Measurements from ENCODE around the gene ATRN. TPM values are rescaled to one million over a fixed set of nuclear protein-coding genes. Genes with fewer than 3 reads are reported as not detected.
"Not testable (repeated sequence)": the region's sequence is repeated elsewhere in the genome, so short reads cannot be mapped to it uniquely, and the experiment has no call there.

Gene ATRN
- polyA plus RNA-seq, 1 donor from 2014 or later, result 27.5 TPM

DNA sequence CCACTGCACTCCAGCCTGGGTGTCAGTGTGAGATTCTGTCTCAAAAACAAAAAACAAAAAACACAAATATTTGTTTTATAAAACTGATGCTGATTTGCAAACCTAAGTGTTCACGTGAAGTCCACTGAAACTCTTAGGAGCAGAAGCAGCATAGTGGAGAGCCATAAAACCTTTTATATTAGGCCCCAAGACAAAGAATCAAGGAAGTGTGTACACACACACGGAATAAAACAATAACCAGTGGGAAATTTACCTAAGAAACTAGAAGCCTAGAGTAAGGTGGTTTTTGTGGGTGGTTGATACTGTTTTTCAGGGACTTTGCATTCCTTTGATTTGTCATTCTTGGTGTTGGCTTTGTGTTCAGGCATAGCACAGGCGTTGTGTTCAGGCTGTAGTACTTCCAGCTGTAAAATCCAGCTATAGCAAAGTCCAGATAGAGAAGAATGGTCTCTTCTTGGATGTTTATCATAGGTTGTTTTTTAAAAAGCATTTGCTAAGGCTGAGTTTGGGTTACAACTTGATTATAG, 61.3 kb downstream of the ATRN start:
- Histone ChIP-seq H3K27me3 (ENCODE audit: insufficient read depth, low read depth, low read length) (no peaks in the 10 kb centered on the region), H3F3A (ENCODE audit: insufficient read depth, low read length, poor library complexity, severe bottlenecking) (no peaks in the 10 kb centered on the region), H3K4me2 (ENCODE audit: low read length) (no peak overlapping the region), H3K4me3 (ENCODE audit: low read length) (no peak overlapping the region), H2AFZ (ENCODE audit: low read depth, low read length) (no peak overlapping the region), H3K9ac (ENCODE audit: low read length) (no peak overlapping the region), H3K79me2 (replicated peaks; ENCODE audit: insufficient read depth, low read length) (no peaks in the 10 kb centered on the region), H3K9me2 (ENCODE audit: insufficient read depth, low read length) (no peaks in the 10 kb centered on the region), H3K36me3 (ENCODE audit: insufficient read depth, low read length) (no peaks in the 10 kb centered on the region), H4K20me1 (ENCODE audit: insufficient read depth) (no peaks in the 10 kb centered on the region), H3K9me3 (ENCODE audit: low read length) (no peaks in the 10 kb centered on the region), H3K27ac (ENCODE audit: low read length) (no peak overlapping the region)
- TF ChIP-seq EP300 (conservative IDR thresholded peaks at IDR 0.05; ENCODE audit: poor library complexity, severe bottlenecking), result no peak
- TF ChIP-seq TAF1 (IDR thresholded peaks at IDR 0.05; ENCODE audit: low read depth), result no peak
- TF ChIP-seq RAD21 (conservative IDR thresholded peaks at IDR 0.05), result no peak
- TF ChIP-seq MXI1 (conservative IDR thresholded peaks at IDR 0.05; ENCODE audit: poor library complexity, severe bottlenecking), result no peak
- no peak for TF ChIP-seq SMC3 (conservative IDR thresholded peaks at IDR 0.05; ENCODE audit: poor library complexity)

DNA sequence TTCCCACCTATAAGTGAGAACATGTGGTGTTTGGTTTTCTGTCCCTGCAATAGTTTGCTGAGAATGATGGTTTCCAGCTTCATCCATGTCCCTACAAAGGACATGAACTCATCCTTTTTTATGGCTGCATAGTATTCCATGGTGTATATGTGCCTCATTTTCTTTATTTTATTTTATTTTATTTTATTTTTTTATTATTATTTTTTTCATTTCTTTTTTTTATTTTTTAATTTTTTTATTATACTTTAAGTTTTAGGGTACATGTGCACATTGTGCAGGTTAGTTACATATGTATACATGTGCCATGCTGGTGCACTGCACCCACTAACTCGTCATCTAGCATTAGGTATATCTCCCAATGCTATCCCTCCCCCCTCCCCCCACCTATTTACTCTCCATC, 66.9 kb downstream of the ATRN start:
- not testable (repeated sequence) for H3F3A ChIP-seq (ENCODE audit: insufficient read depth, low read length, poor library complexity, severe bottlenecking); H2AFZ ChIP-seq (ENCODE audit: low read depth, low read length); H3K27me3 ChIP-seq (ENCODE audit: insufficient read depth, low read depth, low read length); H4K20me1 ChIP-seq (ENCODE audit: insufficient read depth); H3K9ac ChIP-seq (ENCODE audit: low read length); H3K27ac ChIP-seq (ENCODE audit: low read length); H3K9me3 ChIP-seq (ENCODE audit: low read length); H3K79me2 ChIP-seq (replicated peaks; ENCODE audit: insufficient read depth, low read length); H3K4me3 ChIP-seq (ENCODE audit: low read length); H3K36me3 ChIP-seq (ENCODE audit: insufficient read depth, low read length); H3K9me2 ChIP-seq (ENCODE audit: insufficient read depth, low read length); H3K4me2 ChIP-seq (ENCODE audit: low read length)

DNA sequence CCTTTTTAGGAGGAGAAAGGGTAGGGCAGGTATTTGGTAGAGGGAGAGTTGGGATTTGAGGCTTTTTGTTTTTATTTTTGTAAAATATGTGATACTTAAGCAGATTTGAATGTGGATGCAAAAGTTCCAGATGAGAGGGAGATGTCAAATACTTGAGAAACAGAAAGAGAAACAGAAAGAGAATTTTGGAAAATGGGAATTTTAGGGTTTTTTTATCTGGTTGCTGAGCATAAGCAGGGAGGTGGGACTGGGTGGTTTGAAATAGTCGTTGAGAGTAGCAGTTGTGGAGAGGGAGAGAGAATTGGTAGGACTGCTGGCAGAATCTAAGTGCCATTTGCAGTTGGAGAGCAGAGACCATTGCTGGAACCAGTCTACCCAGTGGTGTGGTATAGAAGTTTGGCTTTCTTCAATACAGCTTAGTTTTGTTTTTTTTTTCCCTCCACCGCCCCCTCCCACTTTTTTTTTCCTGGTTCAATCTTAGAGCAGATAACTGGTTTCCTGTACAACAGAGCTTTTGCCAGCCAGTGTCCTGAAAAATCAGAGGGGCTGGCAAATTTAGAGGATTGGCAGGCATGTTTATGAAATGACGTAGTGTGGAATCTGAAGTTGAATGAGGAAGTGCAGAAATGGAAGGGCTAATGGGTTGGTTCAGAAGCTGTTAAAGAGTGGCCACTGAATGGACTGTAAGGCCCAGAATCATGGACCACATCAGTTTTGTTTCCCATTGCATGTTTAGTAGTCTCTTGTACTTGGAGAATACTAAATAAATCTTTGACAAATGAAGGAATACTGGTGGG, 68.7 kb downstream of the ATRN start:
- Histone ChIP-seq H4K20me1 (ENCODE audit: insufficient read depth) (no peaks in the 10 kb centered on the region), H3F3A (ENCODE audit: insufficient read depth, low read length, poor library complexity, severe bottlenecking) (no peaks in the 10 kb centered on the region), H3K4me3 (ENCODE audit: low read length) (no peak overlapping the region), H3K79me2 (replicated peaks; ENCODE audit: insufficient read depth, low read length) (no peaks in the 10 kb centered on the region), H3K27ac (ENCODE audit: low read length) (no peak overlapping the region), H3K4me2 (ENCODE audit: low read length) (no peak overlapping the region), H3K9me2 (ENCODE audit: insufficient read depth, low read length) (no peaks in the 10 kb centered on the region), H3K36me3 (ENCODE audit: insufficient read depth, low read length) (no peaks in the 10 kb centered on the region), H2AFZ (ENCODE audit: low read depth, low read length) (no peak overlapping the region), H3K9ac (ENCODE audit: low read length) (no peak overlapping the region), H3K27me3 (ENCODE audit: insufficient read depth, low read depth, low read length) (no peaks in the 10 kb centered on the region), H3K9me3 (ENCODE audit: low read length) (no peaks in the 10 kb centered on the region)
- no peak for TF ChIP-seq SMC3 (conservative IDR thresholded peaks at IDR 0.05; ENCODE audit: poor library complexity)
- TF ChIP-seq EZH2 (IDR thresholded peaks at IDR 0.05; ENCODE audit: borderline replicate concordance, insufficient read depth, low read length, poor library complexity, severe bottlenecking), result no peak

DNA sequence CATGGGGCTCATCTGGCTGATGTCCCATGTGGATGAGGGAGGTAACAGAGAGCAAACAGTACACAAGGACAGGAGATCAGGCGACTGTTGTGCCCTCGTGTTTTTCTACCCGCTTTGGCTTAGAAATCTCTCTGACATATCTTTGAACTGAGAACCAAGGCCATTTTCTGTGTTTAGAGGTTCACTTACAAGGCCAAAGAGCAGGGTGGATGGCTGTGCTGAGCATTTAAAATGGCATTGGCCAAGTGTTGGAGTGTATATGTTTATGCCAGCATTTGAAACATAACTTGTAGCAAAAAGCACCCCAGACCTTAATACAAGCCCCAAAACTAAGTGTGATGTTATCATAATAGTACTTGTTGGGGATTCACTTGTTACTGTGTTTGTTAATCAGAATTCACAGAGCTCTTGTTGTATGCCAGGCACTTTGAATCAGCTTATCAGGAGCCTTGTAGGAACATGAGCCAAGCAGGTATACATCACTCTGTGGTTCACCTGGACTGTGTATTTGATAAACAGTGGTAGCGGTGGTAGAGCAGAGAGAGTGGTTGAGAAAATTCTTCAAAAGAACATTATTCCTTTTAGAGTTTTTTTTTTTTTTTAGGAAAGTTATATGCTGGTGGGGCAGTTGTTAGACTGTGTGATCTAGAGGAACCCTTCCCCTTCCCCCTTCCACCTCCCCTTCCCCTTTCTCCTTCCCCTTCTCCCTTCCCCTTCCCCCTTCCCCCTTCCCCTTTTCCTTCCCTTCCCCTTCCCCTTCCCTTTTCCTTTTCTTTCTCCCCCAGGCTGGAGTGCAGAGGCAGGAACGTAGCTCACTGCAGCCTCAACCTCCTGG, 71.3 kb downstream of the ATRN start:
- no peaks in the 10 kb centered on the region for H3K27me3 ChIP-seq (ENCODE audit: insufficient read depth, low read depth, low read length)
- no peaks in the 10 kb centered on the region for H4K20me1 ChIP-seq (ENCODE audit: insufficient read depth)
- TF ChIP-seq MXI1 (conservative IDR thresholded peaks at IDR 0.05; ENCODE audit: poor library complexity, severe bottlenecking) (no peak), POLR2AphosphoS5 (IDR thresholded peaks at IDR 0.05) (no peak), EZH2 (IDR thresholded peaks at IDR 0.05; ENCODE audit: borderline replicate concordance, insufficient read depth, low read length, poor library complexity, severe bottlenecking) (no peak), TAF1 (IDR thresholded peaks at IDR 0.05; ENCODE audit: low read depth) (no peak), SMC3 (conservative IDR thresholded peaks at IDR 0.05; ENCODE audit: poor library complexity) (no peak), RAD21 (conservative IDR thresholded peaks at IDR 0.05) (no peak), EP300 (conservative IDR thresholded peaks at IDR 0.05; ENCODE audit: poor library complexity, severe bottlenecking) (no peak)
- TF ChIP-seq, protein P1, sequence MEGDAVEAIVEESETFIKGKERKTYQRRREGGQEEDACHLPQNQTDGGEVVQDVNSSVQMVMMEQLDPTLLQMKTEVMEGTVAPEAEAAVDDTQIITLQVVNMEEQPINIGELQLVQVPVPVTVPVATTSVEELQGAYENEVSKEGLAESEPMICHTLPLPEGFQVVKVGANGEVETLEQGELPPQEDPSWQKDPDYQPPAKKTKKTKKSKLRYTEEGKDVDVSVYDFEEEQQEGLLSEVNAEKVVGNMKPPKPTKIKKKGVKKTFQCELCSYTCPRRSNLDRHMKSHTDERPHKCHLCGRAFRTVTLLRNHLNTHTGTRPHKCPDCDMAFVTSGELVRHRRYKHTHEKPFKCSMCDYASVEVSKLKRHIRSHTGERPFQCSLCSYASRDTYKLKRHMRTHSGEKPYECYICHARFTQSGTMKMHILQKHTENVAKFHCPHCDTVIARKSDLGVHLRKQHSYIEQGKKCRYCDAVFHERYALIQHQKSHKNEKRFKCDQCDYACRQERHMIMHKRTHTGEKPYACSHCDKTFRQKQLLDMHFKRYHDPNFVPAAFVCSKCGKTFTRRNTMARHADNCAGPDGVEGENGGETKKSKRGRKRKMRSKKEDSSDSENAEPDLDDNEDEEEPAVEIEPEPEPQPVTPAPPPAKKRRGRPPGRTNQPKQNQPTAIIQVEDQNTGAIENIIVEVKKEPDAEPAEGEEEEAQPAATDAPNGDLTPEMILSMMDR (IDR thresholded peaks at IDR 0.05; ENCODE audit: poor library complexity, severe bottlenecking), result no peak
- TF ChIP-seq, protein P2, sequence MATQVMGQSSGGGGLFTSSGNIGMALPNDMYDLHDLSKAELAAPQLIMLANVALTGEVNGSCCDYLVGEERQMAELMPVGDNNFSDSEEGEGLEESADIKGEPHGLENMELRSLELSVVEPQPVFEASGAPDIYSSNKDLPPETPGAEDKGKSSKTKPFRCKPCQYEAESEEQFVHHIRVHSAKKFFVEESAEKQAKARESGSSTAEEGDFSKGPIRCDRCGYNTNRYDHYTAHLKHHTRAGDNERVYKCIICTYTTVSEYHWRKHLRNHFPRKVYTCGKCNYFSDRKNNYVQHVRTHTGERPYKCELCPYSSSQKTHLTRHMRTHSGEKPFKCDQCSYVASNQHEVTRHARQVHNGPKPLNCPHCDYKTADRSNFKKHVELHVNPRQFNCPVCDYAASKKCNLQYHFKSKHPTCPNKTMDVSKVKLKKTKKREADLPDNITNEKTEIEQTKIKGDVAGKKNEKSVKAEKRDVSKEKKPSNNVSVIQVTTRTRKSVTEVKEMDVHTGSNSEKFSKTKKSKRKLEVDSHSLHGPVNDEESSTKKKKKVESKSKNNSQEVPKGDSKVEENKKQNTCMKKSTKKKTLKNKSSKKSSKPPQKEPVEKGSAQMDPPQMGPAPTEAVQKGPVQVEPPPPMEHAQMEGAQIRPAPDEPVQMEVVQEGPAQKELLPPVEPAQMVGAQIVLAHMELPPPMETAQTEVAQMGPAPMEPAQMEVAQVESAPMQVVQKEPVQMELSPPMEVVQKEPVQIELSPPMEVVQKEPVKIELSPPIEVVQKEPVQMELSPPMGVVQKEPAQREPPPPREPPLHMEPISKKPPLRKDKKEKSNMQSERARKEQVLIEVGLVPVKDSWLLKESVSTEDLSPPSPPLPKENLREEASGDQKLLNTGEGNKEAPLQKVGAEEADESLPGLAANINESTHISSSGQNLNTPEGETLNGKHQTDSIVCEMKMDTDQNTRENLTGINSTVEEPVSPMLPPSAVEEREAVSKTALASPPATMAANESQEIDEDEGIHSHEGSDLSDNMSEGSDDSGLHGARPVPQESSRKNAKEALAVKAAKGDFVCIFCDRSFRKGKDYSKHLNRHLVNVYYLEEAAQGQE (IDR thresholded peaks at IDR 0.05; ENCODE audit: borderline replicate concordance), result no peak
- H3K9me2 ChIP-seq (ENCODE audit: insufficient read depth, low read length), result no peaks in the 10 kb centered on the region
- no peaks in the 10 kb centered on the region for H3K79me2 ChIP-seq (replicated peaks; ENCODE audit: insufficient read depth, low read length)
- no peaks in the 10 kb centered on the region for H3K9me3 ChIP-seq (ENCODE audit: low read length)
- no peak overlapping the region for H3K4me3 ChIP-seq (ENCODE audit: low read length)
- H3K9ac ChIP-seq (ENCODE audit: low read length), result no peak overlapping the region
- H3F3A ChIP-seq (ENCODE audit: insufficient read depth, low read length, poor library complexity, severe bottlenecking), result no peaks in the 10 kb centered on the region
- H2AFZ ChIP-seq (ENCODE audit: low read depth, low read length), result no peak overlapping the region
- H3K36me3 ChIP-seq (ENCODE audit: insufficient read depth, low read length), result no peaks in the 10 kb centered on the region
- no peak overlapping the region for H3K27ac ChIP-seq (ENCODE audit: low read length)
- no peak overlapping the region for H3K4me2 ChIP-seq (ENCODE audit: low read length)
